GM18499 (cell line): Measurements from ENCODE around the gene SF3A2.

ENCODE experiments used
- ATAC-seq: cut with Tn5 transposase; IDR thresholded peaks from one replicate; pipeline ENCODE4 v1.9.1; 2021; ENCODE audit warnings: moderate number of reproducible peaks; ENCODE audit not compliant: insufficient read depth, unreplicated experiment

The SF3A2 gene

GRCh38 chr19:2287585-2288337, 51.1 kb downstream of the SF3A2 start:
- no peak for ATAC-seq

GRCh38 chr19:2288338-2288817, 51.8 kb downstream of the SF3A2 start:
- no peak for ATAC-seq

- no peak for ATAC-seq
These were observed 52.4 kb downstream of the SF3A2 start for GRCh38 chr19:2288818-2289713.

- no peak for ATAC-seq
These were observed 53.3 kb downstream of the SF3A2 start for GRCh38 chr19:2289714-2290435.

- no peak for ATAC-seq
These were observed 54.0 kb downstream of the SF3A2 start for GRCh38 chr19:2290441-2291184.

GRCh38 chr19:2291185-2291751, 54.6 kb downstream of the SF3A2 start:
- no peak for ATAC-seq

- no peak for ATAC-seq
These were observed 58.2 kb downstream of the SF3A2 start for GRCh38 chr19:2294687-2295335.

GRCh38 chr19:2296141-2296540, 59.5 kb downstream of the SF3A2 start:
- ATAC-seq = no peak
